ENCODE data around the gene RAP1GAP.

GRCh38 chr1:21572735-21573277 is 96.4 kb downstream of the RAP1GAP start:
- TF ChIP-seq CTCF (IDR thresholded peaks at IDR 0.05) (no peak), POLR2AphosphoS5 (IDR thresholded peaks at IDR 0.05) (no peak), POLR2A (IDR thresholded peaks at IDR 0.05; ENCODE audit: low read depth) (no peak), EP300 (IDR thresholded peaks at IDR 0.05) (no peak)

Data from esophagus muscularis mucosa (tissue), 4 donors.